ENCODE results near the gene MGST2.
"Not testable (repeated sequence)": the region's sequence is repeated elsewhere in the genome, so short reads cannot be mapped to it uniquely, and the experiment has no call there.

MGST2 gene

GRCh38 chr4:139669890-139670289, 4.3 kb downstream of the MGST2 start:
- DNase-seq (ENCODE audit: low read depth, low spot score) = no peak

GRCh38 chr4:139670775-139671174, 5.2 kb downstream of the MGST2 start:
- DNase-seq (ENCODE audit: low read depth, low spot score) = no peak

- no peak for DNase-seq (ENCODE audit: low read depth, low spot score)
Measured at GRCh38 chr4:139672215-139672614, 6.6 kb downstream of the MGST2 start.

GRCh38 chr4:139672732-139673131, 7.1 kb downstream of the MGST2 start:
- no peak for DNase-seq (ENCODE audit: low read depth, low spot score)

- no peak for DNase-seq (ENCODE audit: low read depth, low spot score)
Measured at GRCh38 chr4:139674875-139675550, 9.4 kb downstream of the MGST2 start.

- no peak for DNase-seq (ENCODE audit: low read depth, low spot score)
Measured at GRCh38 chr4:139675651-139676050, 10.0 kb downstream of the MGST2 start.

- no peak for DNase-seq (ENCODE audit: low read depth, low spot score)
Measured at GRCh38 chr4:139676365-139676764, 10.7 kb downstream of the MGST2 start.

- DNase-seq (ENCODE audit: low read depth, low spot score) = no peak
Measured at GRCh38 chr4:139676913-139677585, 11.4 kb downstream of the MGST2 start.

GRCh38 chr4:139682309-139682708, 16.7 kb downstream of the MGST2 start:
- DNase-seq (ENCODE audit: low read depth, low spot score) = no peak

- DNase-seq (ENCODE audit: low read depth, low spot score) = no peak
Measured at GRCh38 chr4:139682741-139683151, 17.1 kb downstream of the MGST2 start.

GRCh38 chr4:139684351-139684750, 18.7 kb downstream of the MGST2 start:
- DNase-seq (ENCODE audit: low read depth, low spot score) = no peak

- DNase-seq (ENCODE audit: low read depth, low spot score) = no peak
Measured at GRCh38 chr4:139685180-139685579, 19.6 kb downstream of the MGST2 start.

GRCh38 chr4:139686130-139686529, 20.5 kb downstream of the MGST2 start:
- DNase-seq (ENCODE audit: low read depth, low spot score) = no peak

- no peak for DNase-seq (ENCODE audit: low read depth, low spot score)
Measured at GRCh38 chr4:139686988-139687387, 21.4 kb downstream of the MGST2 start.

GRCh38 chr4:139689093-139689722, 23.6 kb downstream of the MGST2 start:
- DNase-seq (ENCODE audit: low read depth, low spot score) = no peak

- no peak for DNase-seq (ENCODE audit: low read depth, low spot score)
Measured at GRCh38 chr4:139690419-139690818, 24.8 kb downstream of the MGST2 start.

- DNase-seq (ENCODE audit: low read depth, low spot score) = no peak
Measured at GRCh38 chr4:139692309-139693012, 26.8 kb downstream of the MGST2 start.

- DNase-seq (ENCODE audit: low read depth, low spot score) = no peak
Measured at GRCh38 chr4:139694522-139695107, 29.0 kb downstream of the MGST2 start.

GRCh38 chr4:139696491-139696890, 30.9 kb downstream of the MGST2 start:
- DNase-seq (ENCODE audit: low read depth, low spot score) = no peak

- not testable (repeated sequence) for DNase-seq (ENCODE audit: low read depth, low spot score)
Measured at GRCh38 chr4:139698167-139698925, 32.7 kb downstream of the MGST2 start.

GRCh38 chr4:139700568-139700967, 34.9 kb downstream of the MGST2 start:
- no peak for DNase-seq (ENCODE audit: low read depth, low spot score)

Data from activated naive CD8-positive, alpha-beta T cell treated with anti-CD3 and anti-CD28 coated beads, Interleukin-2, amount 50 U/mL, for 16 hours (primary cell).